HG02981 (cell line): Measurements from ENCODE around the gene BMF.
A peak's percentile ranks its signal among the peaks of the same experiment; 100 is the strongest.

Experiments used
- ATAC-seq: cut with Tn5 transposase; IDR thresholded peaks from one replicate; pipeline ENCODE4 v1.9.1; 2021; ENCODE audit warnings: mild to moderate bottlenecking, moderate library complexity; ENCODE audit not compliant: unreplicated experiment

BMF gene

GRCh38 chr15:40050788-40051470 lies 57.8 kb downstream of the BMF start:
- no peak for ATAC-seq

DNA sequence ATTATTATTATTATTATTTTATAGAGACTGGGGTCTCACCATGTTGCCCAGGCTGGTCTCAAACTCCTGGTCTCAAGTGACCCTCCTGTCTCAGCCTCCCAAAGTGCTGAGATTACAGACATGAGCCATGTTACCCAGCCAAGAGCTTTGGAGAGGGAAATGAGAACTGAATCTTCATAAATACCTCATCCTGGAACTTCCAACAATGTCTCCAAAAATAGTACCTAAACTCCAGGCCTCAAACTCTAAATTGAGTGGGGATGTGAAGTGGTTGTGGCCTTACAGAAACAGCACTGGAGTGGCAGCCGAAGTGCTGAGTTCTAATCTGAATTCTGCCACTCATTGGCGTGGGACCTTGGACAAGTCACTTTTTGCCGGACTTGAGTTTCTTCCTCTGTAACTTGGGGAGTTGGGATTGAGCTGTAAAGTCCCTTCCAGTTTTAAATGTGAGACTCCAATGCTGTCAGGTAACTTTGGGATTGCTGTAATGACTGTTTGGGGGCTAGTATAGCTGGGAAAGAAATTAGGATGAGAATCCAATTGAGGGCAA lies 59.7 kb downstream of the BMF start:
- no peak for ATAC-seq

- no peak for ATAC-seq
Observed at GRCh38 chr15:40048211-40048792, 60.4 kb downstream of the BMF start.

DNA sequence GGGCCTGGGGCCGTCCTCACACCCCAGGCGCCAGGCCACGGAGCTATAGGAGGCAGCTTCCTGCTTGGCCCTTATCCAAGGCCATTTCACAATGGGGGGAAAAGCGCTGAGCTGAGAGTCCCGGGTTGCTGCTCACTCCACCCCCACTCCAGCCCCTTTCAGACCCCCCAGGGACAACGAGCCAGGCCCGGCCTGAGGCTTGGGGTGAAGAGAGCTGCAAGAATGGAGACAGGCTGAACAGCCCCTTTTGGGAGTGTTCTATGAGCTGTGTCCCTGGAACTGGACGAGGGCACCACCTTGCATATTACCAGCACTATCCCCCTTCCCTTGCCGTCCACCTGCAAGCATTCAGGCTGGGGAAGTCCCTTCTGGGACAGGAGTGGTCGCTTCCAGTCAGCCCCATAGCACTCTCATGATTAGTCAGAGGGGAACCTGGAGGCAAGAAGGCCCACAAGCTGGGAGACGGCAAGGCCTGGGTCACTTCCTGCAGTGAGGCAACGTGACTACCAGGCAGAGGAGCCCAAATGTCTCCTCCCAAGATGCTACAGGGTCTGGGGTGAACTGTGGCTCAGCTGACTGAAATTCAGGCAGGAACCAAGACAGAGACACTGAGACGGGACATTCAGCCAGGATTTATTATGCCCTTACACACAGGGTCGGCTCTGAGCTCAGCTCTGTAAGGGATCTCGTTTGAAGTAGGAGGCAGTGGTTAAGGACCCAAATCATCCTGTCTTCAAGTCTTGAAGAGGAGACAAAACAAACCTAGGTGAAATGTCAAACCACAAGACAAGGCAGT lies 61.1 kb downstream of the BMF start:
- ATAC-seq = peak; percentile 48

DNA sequence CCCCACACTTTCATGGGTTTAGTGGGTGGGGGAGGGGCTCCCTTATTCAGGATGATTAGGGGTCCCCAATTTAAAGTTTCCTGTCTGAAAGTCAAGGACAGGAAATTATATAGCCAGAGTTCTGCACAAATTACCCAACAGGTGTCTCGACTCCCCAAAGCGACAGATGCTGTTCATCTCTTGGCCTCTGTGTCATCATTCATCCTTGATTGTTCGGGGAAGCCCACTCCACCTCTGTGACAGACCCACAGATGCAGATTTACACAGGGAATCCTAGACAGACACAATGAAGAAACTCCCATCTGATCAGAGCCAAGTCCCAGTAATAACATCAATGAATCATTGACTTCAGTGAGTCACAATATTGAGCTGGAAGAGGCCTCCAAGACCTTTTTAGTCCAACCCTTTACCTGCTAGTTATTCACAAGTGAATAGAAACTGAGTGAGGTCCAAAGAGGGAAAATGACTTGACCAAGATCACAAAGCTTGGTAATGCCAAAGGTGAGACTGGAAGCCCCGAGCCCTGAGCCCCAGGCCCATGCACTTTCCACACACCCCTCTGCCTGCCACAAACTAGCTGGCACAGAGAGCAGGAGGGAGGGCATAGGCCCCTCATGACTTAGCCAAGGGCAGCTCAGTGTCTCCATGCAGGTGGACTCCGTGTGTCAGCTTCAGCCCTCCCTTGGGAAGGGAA lies 61.8 kb downstream of the BMF start:
- ATAC-seq = no peak

DNA sequence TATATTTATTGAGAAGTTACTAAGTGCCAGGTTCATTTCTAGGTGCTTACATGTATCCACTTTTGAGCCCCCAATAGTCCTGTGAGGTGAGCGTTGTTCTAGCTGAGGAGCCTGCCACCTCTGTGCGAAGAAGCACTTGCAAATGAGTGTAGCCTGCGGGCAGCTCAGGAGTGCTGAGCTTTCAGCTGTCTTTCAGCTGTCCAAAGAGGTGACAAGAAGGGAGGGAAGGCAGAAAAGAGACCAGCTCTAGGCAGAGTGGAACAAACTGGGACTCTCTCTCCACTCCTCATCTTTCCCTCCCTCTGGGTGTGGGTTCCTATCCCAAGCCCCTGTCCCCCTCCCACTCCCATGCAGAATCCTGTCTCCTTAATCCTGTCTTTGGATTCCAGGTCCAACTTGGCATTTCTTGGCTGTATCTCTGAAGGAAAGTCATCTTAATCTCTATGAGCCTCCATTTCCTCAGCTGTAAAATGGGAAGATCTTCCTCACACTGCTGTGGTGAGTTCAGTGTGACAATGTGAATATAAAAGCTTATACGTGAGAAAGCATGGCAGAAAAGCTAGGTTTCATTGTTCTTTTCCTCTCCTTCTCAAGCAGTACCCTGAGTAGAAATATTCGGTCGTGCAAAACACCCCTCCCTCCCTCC lies 63.0 kb downstream of the BMF start:
- peak; percentile 10 for ATAC-seq

- peak; percentile 64 for ATAC-seq
Observed at GRCh38 chr15:40044717-40045571, 63.7 kb downstream of the BMF start.

DNA sequence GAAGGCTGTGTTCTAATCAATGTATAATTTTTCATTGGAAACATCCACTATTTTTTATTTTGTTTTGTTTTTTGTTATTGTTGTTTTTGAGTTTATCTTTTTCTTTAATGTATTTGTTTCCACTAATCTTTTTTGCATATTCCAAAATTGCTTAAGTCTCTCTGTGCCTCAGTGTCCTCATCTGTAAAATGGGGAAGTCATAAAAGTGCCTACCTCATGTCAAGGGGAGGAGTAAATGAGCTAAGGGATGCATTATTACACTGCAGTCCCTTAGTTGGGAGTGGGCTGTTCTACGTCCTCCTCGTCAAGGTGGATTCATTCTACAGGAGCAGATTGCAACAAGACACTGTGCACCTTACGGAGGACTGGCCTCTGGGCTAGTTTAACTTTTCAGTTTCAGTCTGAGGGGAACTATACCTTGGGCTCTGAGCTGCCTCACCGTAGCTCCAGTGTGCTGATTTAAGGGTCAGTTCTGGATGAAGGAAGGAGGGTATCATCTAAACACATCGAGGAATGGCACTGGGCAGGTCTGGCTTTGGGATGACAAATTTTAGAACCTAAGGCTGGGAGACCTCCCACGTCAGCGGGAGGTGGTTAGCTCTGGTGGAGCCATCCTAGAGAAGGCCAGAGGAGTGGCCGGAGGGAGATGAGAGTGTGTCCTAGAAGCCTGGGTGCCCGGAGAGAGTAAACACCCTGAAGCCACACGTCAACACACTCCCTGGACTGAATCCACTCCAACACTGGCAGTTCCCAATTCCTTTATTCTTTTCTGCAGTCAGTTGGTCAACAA lies 64.6 kb downstream of the BMF start:
- ATAC-seq = no peak

GRCh38 chr15:40042791-40043320 lies 65.8 kb downstream of the BMF start:
- no peak for ATAC-seq

GRCh38 chr15:40040770-40041169 lies 67.9 kb downstream of the BMF start:
- ATAC-seq = no peak

DNA sequence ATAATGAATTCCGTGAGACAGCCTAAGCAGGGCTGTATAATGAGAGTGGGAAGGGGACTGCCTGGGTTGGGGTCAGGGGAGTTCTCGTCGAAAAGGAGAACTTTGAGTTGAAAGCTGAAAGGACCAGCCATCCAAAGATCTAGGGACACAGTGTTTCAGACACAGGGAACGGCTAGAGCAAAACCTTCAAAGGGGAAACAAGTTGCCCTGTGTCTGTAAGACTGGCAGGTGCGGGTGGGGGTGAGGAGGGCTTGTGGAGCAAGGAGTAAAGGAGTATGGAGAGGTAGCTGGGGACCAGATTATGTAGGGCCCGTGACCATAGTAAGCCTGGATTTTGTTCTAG lies 68.4 kb downstream of the BMF start:
- ATAC-seq = no peak

DNA sequence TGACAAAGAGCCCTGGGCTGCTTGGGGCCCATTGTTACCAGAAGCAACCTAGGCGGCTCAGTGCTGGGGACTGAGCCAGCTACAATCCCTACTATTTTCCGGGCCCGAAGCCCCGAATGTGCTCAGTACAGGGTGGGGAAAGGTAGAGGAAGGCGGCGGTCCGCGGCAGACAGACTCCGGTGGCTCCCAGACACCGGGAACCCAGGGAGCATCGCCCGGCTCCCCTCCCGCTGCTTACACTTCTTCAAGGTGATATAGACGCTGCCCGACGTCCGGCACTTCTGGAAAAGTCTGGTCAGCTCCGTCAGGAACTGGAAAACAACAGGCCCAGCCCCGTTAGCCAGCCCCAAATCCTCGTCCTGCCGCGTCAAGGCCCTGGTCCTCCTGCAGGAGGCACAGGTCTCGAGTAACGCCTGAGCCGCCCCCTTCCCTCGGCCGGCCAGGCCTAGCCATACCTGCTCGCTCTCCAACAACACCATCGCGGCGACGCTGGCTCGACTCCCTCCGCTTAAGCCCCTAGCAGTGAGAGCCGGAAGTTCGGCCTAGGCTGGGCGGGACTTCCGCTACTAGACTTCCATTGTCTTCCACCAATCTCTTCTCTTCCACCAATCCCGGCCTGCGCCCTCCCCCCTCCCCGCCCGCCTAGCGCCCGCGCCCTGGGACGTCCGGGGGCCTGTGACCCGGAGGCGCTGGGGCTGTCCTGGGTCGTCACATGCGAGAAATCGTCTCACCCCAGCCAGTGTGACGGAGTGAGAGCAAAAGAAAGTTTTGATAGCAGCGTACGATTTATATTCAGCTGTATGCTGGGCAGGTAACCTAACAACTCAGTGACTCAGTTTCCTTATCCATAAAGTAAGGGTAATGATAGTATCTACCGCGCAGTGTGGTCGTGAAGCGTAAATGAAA lies 69.8 kb downstream of the BMF start, which contains the start of gene SRP14:
SRP14 (minus strand) TSS at position 544 of the 906 bp plus-strand sequence; CDS start at position 479, 65 bp downstream.
- peak; percentile 93 for ATAC-seq

- no peak for ATAC-seq
Observed at GRCh38 chr15:40038275-40038637, 70.4 kb downstream of the BMF start.
